HepG2 (cell line): ENCODE data around the gene PYGL. TPM values are rescaled to one million over a fixed set of nuclear protein-coding genes. Genes with fewer than 3 reads are reported as not detected.

Source experiments
- ARID5B ChIP-seq: IDR thresholded peaks from 2 replicates; pipeline ENCODE4 v1.4.0; 2020; ENCODE audit warnings: mild to moderate bottlenecking, missing genetic modification reagents
- BHLHE40 ChIP-seq: IDR thresholded peaks from 2 replicates; pipeline ENCODE4 v1.6.1; 2011; ENCODE audit warnings: low read length, improper control_type of control experiment
- ELF3 ChIP-seq: IDR thresholded peaks from 2 replicates; pipeline ENCODE4 v1.6.1; 2016; ENCODE audit warnings: missing genetic modification reagents, missing compliant biosample characterization
- HDAC1 ChIP-seq: sonication (generic); formaldehyde crosslinking; IDR thresholded peaks from 2 replicates; pipeline ENCODE4 v1.5.1; 2020; ENCODE audit warnings: mild to moderate bottlenecking, missing genetic modification reagents
- JUND ChIP-seq: sonication (generic); formaldehyde crosslinking; IDR thresholded peaks from 2 replicates; pipeline ENCODE4 v1.8.0; 2022; ENCODE audit warnings: mild to moderate bottlenecking, missing genetic modification reagents
- KDM6A ChIP-seq: IDR thresholded peaks from 2 replicates; pipeline ENCODE4 v1.6.1; 2016; ENCODE audit warnings: low read depth
- MED8 ChIP-seq: sonication (generic); formaldehyde crosslinking; IDR thresholded peaks from 2 replicates; pipeline ENCODE4 v1.8.1; 2023; ENCODE audit warnings: mild to moderate bottlenecking, missing genetic modification reagents; ENCODE audit not compliant: insufficient replicate concordance
- MEIS2 ChIP-seq: sonication (generic); formaldehyde crosslinking; IDR thresholded peaks from 2 replicates; pipeline ENCODE4 v1.9.0; 2021; ENCODE audit warnings: mild to moderate bottlenecking, missing genetic modification reagents
- NFKBIZ ChIP-seq: IDR thresholded peaks from 2 replicates; pipeline ENCODE4 v1.6.1; 2018; ENCODE audit warnings: missing genetic modification reagents, missing compliant biosample characterization
- PITX1 ChIP-seq: sonication (generic); formaldehyde crosslinking; IDR thresholded peaks from 2 replicates; pipeline ENCODE4 v1.5.1; 2020; ENCODE audit warnings: mild to moderate bottlenecking, missing genetic modification reagents
- PRPF4 ChIP-seq: fragments of 200-400 bp; formaldehyde crosslinking; IDR thresholded peaks from 2 replicates; pipeline ENCODE4 v1.6.1; 2016; ENCODE audit warnings: low read length, low read depth; ENCODE audit not compliant: poor library complexity, severe bottlenecking
- RAD51 ChIP-seq: fragments of 450-650 bp; IDR thresholded peaks from 2 replicates; pipeline ENCODE4 v1.6.1; 2016; ENCODE audit warnings: borderline replicate concordance
- SIX1 ChIP-seq: sonication (generic); formaldehyde crosslinking; IDR thresholded peaks from 2 replicates; pipeline ENCODE4 v1.4.0; 2020; ENCODE audit warnings: missing genetic modification reagents, borderline replicate concordance
- ZNF160 ChIP-seq: sonication (generic); formaldehyde crosslinking; IDR thresholded peaks from 2 replicates; pipeline ENCODE4 v1.8.0; 2022; ENCODE audit warnings: mild to moderate bottlenecking, inconsistent platforms, missing genetic modification reagents
- ZNF292 ChIP-seq: sonication (generic); formaldehyde crosslinking; IDR thresholded peaks from 2 replicates; pipeline ENCODE4 v1.8.1; 2022; ENCODE audit warnings: mild to moderate bottlenecking, low read depth, missing genetic modification reagents, borderline replicate concordance
- ZNF331 ChIP-seq: sonication (generic); formaldehyde crosslinking; IDR thresholded peaks from 2 replicates; pipeline ENCODE4 v1.4.0; 2020; ENCODE audit warnings: missing genetic modification reagents
- ZNF660 ChIP-seq: sonication (generic); formaldehyde crosslinking; IDR thresholded peaks from 2 replicates; pipeline ENCODE4 v1.5.1; 2020; ENCODE audit warnings: mild to moderate bottlenecking, low read depth, missing genetic modification reagents, borderline replicate concordance
- ZSCAN12 ChIP-seq: sonication (generic); formaldehyde crosslinking; IDR thresholded peaks from 2 replicates; pipeline ENCODE4 v1.9.0; 2021; ENCODE audit warnings: mild to moderate bottlenecking, missing genetic modification reagents
- polyA plus RNA-seq, 8 experiments: library from polyadenylated mRNA; depleted of rRNA in 3 of 8; stranded (reverse) in 7 of 8; unstranded in 1 of 8; fragments of >200 nt; fragmentation: Illumina TruSeq in 4 of 8; extraction: Trizol in 4 of 8; gene quantifications; 2 replicates each; pipeline versions ENCODE4 v1.2.1 to v1.2.3, GENCODE V29; 2011 to 2016; ENCODE audit warnings: low read depth in 4 of 8, missing spikeins in 1 of 8, mixed read lengths in 1 of 8; ENCODE audit not compliant: insufficient read depth in 1 of 8
- total RNA-seq, 5 experiments: library from RNA; depleted of rRNA; stranded (reverse); fragments of >200 nt; fragmentation: Illumina TruSeq; extraction: Trizol; gene quantifications; 2 replicates each; pipeline ENCODE4 v1.2.3, GENCODE V29; 2016; ENCODE audit warnings: low read depth in 1 of 5
- TF ChIP-seq, protein P1 (sequence below): sonication (generic); formaldehyde crosslinking; IDR thresholded peaks from 2 replicates; pipeline ENCODE4 v1.8.1; 2023; ENCODE audit warnings: missing genetic modification reagents, inconsistent platforms, borderline replicate concordance
- TF ChIP-seq, protein P2 (sequence below): sonication (generic); formaldehyde crosslinking; IDR thresholded peaks from 2 replicates; pipeline ENCODE4 v1.4.0; 2020; ENCODE audit warnings: missing genetic modification reagents
- TF ChIP-seq, protein P3 (sequence below): sonication (generic); formaldehyde crosslinking; IDR thresholded peaks from 2 replicates; pipeline ENCODE4 v1.4.0; 2020; ENCODE audit warnings: mild to moderate bottlenecking, low read depth, missing genetic modification reagents

The PYGL gene
- total and polyA plus RNA-seq, 2 of the 13 experiments (the other 11 are each of a cell fraction or from before 2014, with no cell fraction given), result 98.4 to 110 TPM

- peak; percentile 87 for TF ChIP-seq ARID5B (CRISPR knock-in tag)
- TF ChIP-seq MED8, result no peak
- no peak for TF ChIP-seq ZNF660 (CRISPR knock-in tag)
- TF ChIP-seq BHLHE40, result peak; percentile 43
- TF ChIP-seq, protein P1, sequence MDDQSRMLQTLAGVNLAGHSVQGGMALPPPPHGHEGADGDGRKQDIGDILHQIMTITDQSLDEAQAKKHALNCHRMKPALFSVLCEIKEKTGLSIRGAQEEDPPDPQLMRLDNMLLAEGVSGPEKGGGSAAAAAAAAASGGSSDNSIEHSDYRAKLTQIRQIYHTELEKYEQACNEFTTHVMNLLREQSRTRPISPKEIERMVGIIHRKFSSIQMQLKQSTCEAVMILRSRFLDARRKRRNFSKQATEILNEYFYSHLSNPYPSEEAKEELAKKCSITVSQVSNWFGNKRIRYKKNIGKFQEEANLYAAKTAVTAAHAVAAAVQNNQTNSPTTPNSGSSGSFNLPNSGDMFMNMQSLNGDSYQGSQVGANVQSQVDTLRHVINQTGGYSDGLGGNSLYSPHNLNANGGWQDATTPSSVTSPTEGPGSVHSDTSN, result no peak
- TF ChIP-seq, protein P2, sequence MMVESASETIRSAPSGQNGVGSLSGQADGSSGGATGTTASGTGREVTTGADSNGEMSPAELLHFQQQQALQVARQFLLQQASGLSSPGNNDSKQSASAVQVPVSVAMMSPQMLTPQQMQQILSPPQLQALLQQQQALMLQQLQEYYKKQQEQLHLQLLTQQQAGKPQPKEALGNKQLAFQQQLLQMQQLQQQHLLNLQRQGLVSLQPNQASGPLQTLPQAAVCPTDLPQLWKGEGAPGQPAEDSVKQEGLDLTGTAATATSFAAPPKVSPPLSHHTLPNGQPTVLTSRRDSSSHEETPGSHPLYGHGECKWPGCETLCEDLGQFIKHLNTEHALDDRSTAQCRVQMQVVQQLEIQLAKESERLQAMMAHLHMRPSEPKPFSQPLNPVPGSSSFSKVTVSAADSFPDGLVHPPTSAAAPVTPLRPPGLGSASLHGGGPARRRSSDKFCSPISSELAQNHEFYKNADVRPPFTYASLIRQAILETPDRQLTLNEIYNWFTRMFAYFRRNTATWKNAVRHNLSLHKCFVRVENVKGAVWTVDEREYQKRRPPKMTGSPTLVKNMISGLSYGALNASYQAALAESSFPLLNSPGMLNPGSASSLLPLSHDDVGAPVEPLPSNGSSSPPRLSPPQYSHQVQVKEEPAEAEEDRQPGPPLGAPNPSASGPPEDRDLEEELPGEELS (CRISPR knock-in tag), result peak; percentile 64; the same call in 1 of the 2 replicates
- peak; percentile 42; the same call in 1 of the 2 replicates for TF ChIP-seq MEIS2
- no peak for TF ChIP-seq ZSCAN12 (CRISPR knock-in tag)
- peak; percentile 73; the same call in 1 of the 2 replicates for TF ChIP-seq ZNF331
- no peak for TF ChIP-seq PRPF4
- TF ChIP-seq JUND, result 0 out of 2 replicates have a peak, but pooled peaks have one; percentile 34
- 0 out of 2 replicates have a peak, but pooled peaks have one; percentile 31 for TF ChIP-seq ZNF160 (CRISPR knock-in tag)
- TF ChIP-seq PITX1 (CRISPR knock-in tag), result peak; percentile 61
- peak; percentile 67; the same call in 1 of the 2 replicates for TF ChIP-seq SIX1
- peak; percentile 96 for TF ChIP-seq ZNF292 (CRISPR knock-in tag)
- TF ChIP-seq HDAC1 (CRISPR knock-in tag), result peak; percentile 67
- peak; percentile 51 for TF ChIP-seq ELF3 (CRISPR knock-in tag)
- peak; percentile 66; the same call in 1 of the 2 replicates for TF ChIP-seq KDM6A (CRISPR knock-in tag)
- TF ChIP-seq RAD51, result no peak
- no peak; the same call in 1 of the 2 replicates for TF ChIP-seq NFKBIZ (CRISPR knock-in tag)
- TF ChIP-seq, protein P3, sequence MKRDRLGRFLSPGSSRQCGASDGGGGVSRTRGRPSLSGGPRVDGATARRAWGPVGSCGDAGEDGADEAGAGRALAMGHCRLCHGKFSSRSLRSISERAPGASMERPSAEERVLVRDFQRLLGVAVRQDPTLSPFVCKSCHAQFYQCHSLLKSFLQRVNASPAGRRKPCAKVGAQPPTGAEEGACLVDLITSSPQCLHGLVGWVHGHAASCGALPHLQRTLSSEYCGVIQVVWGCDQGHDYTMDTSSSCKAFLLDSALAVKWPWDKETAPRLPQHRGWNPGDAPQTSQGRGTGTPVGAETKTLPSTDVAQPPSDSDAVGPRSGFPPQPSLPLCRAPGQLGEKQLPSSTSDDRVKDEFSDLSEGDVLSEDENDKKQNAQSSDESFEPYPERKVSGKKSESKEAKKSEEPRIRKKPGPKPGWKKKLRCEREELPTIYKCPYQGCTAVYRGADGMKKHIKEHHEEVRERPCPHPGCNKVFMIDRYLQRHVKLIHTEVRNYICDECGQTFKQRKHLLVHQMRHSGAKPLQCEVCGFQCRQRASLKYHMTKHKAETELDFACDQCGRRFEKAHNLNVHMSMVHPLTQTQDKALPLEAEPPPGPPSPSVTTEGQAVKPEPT (CRISPR knock-in tag), result no peak
These were observed 68.8 kb downstream of the PYGL start (continued) for GRCh38 chr14:50875359-50876070.
